Measurements from ENCODE around the gene SPTBN1.

- TF ChIP-seq POLR2A (conservative IDR thresholded peaks at IDR 0.05) (no peak), MTA1 (IDR thresholded peaks at IDR 0.05; ENCODE audit: borderline replicate concordance) (no peak), CTCF (IDR thresholded peaks at IDR 0.05 in 2 of 3, conservative IDR thresholded peaks at IDR 0.05 in 1 of 3; ENCODE audit: insufficient read depth in 2 of 3, low read depth in 1 of 3, low read length in 3 of 3) (no peak), HDAC6 (IDR thresholded peaks at IDR 0.05; ENCODE audit: low read depth, low read length) (no peak), JUNB (CRISPR knock-in tag; conservative IDR thresholded peaks at IDR 0.05) (no peak), SIN3A (IDR thresholded peaks at IDR 0.05; ENCODE audit: borderline replicate concordance in 2 of 2, control insufficient read depth in 1 of 2, low read depth in 2 of 2, low read length in 2 of 2) (no peak), MLX (CRISPR knock-in tag; conservative IDR thresholded peaks at IDR 0.05) (no peak), CEBPZ (IDR thresholded peaks at IDR 0.05; ENCODE audit: borderline replicate concordance, low read depth, low read length) (no peak), CBX8 (IDR thresholded peaks at IDR 0.05; ENCODE audit: borderline replicate concordance, extremely low read depth, low read depth, low read length, poor library complexity, severe bottlenecking) (no peak)
These were observed 231.5 kb downstream of the SPTBN1 start for GRCh38 chr2:54687595-54688152.

Data from K562 (cell line).